NCI-H187 (cell line): ENCODE data around the gene EMC9.

ENCODE experiments used
- DNase-seq, 2 experiments: peaks; one replicate each; lab custom pipeline; 2025; lab: John Stamatoyannopoulos, UW

The EMC9 gene, protein sequence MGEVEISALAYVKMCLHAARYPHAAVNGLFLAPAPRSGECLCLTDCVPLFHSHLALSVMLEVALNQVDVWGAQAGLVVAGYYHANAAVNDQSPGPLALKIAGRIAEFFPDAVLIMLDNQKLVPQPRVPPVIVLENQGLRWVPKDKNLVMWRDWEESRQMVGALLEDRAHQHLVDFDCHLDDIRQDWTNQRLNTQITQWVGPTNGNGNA

DNA sequence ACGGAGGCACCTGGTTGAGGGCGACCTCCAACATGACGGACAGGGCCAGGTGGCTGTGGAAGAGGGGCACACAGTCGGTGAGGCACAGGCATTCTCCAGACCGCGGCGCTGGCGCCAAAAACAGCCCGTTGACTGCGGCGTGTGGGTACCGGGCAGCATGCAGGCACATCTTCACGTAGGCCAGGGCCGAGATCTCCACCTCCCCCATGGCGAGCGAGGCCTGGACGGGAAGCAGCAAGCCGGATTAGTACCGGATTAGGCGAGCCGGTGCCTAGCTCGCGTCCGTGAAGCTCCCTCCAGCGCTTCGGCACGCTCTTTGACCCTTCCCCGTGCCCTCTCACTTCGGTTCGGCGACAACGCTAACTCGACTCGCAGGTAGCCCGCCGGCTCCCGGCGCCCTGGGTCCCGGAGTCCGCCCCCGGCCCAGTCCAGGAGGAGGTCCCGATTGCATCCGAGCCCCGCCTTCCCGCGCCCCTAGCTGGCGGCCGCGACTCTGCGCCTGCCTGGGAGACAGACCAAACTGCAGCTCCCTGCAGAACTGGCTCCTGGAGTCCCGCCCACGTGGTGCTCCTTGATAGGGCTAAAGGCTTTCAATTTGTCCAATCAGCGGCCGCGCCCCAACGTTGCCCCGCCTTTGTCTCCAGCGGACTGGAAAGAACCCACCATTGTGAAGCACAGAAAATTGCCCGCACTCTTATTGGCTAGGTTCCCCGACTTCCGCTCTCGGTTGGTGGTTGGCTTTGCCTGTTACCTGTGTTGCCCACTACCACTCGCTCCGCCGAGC is at the start of gene EMC9:
TSS of gene EMC9 (minus strand) at position 495 of the 784 bp plus-strand sequence. CDS start at position 208, 287 bp downstream.
- peak; percentile 99 to 100 for DNase-seq

DNA sequence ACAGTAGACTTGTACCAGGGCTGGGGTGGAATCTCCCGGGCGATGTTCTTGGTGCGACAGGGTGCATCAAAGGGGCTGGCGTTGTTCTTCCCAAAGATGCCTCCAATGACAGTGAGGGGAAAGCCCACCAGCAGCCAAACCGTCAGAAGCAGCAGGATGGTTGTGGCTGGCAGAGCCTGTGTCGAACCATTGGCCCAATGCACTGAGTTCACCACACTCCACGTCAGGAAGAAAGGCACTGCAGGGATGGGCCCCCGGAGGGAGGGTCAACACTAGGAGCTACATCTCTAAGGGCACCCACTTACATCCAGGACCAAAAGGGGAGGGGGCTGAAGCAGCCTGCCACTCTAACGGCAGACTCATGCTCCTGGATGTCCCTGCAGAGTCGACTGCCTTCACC is 49.0 kb upstream of the EMC9 start:
- no peak for DNase-seq

DNA sequence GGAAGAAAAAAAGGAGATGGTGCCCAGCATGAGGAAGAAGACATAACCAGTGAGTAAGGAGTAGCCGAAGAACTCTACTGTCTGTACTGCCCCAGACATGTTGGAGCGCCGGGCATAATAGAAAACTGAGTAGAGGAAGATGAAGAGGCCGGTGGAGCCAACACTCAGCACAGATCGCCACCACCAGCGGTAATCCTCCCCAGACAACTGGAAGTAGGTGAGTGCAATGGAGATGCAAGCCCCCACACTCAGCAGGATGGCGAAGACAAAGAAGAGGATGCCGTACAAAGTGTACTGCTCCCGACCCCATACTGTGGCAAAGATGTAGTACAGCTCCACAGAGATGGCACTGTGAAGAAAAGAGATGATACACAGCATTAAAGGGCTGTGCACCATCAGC is 48.1 kb upstream of the EMC9 start:
- DNase-seq = no peak

DNA sequence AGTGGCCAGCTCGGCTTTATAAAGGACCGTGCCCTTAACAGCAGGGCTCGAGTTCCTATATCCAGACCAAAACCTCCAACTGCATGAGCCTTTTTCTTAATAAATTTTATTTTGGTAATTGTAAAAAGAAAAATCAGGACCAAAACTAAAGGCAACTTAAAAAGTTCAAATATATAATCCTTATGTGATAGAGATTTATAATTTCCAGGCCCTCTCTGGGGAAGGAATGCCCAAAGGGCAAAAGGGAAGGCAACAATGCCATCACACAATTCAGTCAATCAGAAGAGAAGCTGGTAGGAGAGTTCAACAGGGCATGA is 47.6 kb upstream of the EMC9 start:
- no peak for DNase-seq

DNA sequence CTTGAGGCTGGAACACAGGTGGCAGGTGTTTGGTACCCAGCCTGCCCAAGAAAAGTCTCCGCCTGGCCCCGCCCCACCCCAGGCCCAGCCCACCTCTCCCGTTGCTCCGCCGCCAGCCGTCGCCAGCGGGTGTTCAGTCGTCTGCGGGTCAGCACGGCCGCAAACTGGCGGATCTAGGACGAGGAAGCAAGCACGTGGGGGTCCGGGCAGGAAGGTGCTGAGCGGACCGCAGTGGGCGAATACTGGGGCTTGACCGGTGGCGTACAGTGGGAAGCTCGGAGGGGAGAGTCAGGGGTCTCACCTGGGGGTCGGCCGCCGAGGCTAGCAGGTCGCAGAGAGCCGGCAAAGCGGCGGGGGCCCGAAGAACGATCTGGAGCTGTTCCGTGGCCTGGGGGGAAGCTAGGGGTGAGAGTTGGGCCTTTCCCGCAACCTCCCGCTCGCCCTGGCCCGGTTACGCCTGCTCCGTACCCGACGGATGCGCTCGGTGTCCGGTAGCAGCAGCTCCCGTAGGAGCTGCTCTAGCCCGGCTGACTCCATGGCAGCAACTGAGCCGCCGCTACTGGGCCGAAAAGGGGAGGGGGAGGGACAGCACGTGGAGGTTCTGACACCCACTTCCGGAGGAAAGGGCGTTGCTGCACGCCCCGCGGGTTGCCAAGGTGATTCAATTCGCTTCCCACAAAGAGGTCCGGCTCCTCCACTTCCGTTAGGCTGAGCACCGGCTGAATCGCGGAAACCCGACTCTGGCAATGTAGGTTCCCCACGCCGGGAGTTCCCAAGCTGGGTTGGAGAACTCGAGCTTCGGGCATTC is 47.1 kb upstream of the EMC9 start, which contains the start of gene IPO4:
TSS of gene IPO4 (minus strand) at position 566 of the 808 bp plus-strand sequence. CDS start at position 537, 29 bp downstream.
- peak; percentile 81 to 96 for DNase-seq

DNA sequence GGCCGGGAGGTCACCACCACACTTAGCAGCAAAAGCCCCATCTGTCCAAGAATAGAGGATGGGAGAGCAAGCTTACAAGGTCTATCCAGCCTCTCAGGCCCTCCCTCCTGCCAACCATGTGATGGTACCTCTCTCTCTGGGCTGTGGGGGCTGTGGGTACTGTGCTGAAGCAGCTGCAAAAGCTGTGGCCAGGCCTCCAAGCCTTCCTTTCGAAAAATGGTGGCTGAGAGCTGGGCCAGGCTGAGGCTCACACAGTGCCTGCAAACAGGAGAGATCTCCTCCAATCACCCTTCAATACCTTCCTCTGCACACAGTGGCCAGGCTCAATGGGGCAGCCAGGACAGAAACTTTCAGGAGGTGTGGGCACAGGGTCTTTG is 46.1 kb upstream of the EMC9 start:
- DNase-seq = no peak

DNA sequence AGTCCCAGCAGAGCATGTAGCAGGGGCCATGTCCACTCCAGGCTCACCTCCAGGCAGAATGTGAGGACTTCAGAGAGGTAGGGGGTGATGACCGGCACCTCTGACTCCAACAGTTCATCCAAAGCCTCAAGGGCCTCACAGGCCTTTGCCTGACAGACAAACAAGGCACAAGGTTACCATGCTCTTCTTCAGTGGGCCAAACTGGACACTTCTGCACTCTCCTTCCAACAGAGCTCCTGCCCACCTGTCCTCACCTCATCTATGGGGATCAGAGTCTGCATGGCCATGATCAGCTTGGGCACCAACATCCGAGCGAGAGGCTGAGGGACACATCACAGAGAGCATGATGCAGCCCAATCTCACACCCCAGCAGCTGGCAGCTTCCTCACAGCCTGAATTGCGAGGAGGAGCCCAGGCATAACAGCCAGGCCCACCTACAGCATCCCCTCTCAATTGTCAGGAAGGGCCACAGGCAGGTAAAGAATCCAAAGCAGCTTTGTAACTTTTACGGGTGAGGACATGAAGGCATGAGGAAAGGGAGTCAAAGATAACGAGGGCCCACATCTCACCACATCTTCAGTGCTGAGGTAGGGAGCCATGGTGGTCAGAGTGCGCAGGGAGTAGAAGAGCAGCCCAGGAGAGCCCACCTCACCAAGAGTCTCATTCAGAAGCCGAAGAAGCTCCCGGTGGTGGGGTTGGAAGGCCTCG is 45.6 kb upstream of the EMC9 start:
- no peak for DNase-seq

DNA sequence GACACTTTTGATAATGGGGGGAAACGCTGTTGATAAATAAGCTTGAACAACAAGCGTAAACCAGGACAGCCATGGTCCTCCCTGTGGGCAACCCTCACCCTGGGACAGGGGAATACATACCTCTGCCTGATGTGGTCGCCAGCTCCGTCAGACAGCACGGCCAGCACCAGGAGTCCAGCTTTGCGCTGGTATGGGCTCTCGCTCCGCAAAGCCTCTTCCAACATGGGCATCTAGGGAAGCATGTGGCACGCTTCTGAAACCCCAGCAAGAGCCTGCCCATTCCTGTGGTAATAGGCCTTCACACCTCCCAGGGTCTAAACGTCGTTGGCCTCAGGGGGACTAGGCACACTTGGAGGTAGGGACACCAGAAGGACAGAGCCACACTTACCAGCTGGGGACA is 44.4 kb upstream of the EMC9 start:
- no peak for DNase-seq

DNA sequence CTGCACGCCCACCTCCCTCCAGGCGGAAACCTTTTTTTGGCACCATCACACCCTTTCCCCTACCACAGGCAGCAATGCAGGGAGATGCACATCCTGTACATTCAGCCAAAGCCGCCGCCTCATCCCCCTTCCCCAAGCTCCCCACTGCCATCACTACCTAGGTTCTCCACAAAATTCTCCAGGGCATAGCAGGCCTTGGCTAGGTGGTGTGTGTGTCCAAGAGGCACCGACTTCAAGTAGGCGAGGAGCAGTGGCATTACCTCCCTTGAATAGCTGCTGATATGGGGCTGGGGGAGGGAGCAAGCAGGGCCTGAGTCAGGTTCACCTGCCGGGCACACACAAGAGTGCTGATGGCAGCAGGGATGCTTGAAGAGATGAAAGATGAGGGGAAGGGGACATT is 43.6 kb upstream of the EMC9 start:
- no peak for DNase-seq

DNA sequence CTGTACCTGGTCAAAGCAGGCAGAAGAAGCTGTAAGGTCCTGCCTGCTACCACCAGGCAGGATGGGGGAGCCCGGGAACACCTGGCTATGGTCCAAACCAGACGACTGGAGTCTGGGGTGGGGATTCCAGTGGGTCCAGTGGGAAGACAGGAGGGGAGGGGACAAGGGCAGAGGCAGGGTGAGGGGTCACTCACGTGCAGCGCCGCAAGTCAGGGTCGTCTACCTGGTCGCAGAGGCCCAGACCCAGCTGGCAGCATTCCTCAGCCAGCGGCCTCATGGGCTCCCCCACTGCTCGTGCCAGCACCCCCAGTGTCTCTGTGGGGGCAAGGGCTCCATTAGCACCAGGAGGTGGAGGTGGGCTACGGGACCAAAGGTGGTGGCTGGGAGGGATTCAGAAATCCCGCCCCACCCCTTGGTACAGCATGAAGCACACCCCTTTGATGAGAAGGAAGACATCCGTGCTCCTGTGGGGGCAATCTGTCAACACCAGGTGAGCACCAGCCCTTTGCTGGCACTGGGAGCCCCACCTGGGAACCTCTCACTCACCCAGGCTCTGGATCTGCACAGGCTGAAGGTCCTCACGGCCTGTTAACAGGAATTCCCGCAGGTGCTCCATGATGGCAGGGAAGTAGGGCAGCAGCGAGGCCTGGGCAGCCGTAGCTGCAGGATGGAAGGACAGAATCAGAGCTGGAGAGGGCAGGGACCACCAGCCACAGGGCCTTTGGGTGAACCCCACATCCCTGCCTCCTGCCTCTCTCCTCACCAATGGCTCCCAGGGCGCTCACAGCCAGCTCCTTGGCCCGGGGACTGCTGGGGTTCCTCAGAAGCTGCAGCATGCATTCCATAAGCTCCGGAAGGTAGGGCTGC is 42.9 kb upstream of the EMC9 start:
- no peak for DNase-seq

DNA sequence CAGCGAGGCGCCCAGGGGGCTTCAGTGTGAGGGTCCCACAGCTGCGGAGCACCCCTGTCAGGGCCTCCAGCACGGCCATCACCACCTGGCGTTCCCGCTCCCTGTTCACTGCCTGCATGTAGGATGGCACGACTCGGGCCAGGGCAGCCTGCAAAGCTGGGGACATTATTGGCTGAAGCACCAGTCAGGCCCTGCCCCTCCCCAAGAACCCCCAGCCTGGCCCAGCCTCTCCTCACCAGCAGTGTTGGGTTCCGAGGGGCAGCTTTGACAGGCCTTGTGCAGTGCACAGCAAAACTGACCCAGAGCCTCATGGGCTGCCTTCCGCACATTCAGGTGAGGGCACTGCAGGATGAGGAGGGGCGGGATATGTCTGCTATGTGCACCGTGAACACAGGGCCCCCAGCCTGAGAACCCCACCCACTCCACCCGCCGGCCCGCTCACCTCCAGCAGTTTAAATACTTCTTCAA is 41.7 kb upstream of the EMC9 start:
- no peak for DNase-seq

DNA sequence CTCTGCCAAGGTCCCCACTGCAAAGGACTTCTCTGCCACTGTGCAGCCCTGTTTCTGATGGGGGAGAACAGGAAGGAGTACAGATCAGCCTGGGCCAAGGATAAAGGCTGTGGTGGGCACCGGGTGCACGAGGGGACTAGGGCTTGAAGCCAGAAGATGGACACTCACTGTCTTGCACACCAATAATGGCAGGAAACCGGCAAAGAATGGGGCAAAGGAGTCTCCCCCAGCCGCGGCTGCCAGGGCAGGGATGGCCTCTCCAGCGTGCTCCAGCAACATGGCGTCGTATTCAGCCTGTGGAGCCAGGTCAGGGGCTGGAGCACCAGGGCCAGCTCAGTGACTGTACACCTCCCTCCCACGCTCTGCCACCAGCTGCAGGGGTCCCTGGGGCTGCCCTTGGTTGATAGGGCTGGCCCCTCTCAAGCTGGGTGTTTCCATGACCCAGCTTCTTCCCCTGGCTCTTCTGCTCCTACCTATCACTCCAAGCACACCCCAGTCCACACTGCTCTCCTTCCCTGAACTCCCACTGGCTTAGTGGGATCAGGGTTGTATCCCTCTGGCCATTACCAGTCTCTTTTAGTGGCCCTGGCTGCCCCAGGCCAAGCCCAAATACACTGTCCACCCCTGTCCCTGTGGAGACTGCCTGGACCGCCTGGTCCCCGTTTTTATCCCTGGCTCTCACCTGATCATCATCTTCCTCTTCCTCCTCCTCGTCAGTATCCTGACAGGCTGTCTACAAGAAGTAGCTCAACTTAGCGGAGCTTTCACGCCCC is 40.9 kb upstream of the EMC9 start:
- no peak for DNase-seq

DNA sequence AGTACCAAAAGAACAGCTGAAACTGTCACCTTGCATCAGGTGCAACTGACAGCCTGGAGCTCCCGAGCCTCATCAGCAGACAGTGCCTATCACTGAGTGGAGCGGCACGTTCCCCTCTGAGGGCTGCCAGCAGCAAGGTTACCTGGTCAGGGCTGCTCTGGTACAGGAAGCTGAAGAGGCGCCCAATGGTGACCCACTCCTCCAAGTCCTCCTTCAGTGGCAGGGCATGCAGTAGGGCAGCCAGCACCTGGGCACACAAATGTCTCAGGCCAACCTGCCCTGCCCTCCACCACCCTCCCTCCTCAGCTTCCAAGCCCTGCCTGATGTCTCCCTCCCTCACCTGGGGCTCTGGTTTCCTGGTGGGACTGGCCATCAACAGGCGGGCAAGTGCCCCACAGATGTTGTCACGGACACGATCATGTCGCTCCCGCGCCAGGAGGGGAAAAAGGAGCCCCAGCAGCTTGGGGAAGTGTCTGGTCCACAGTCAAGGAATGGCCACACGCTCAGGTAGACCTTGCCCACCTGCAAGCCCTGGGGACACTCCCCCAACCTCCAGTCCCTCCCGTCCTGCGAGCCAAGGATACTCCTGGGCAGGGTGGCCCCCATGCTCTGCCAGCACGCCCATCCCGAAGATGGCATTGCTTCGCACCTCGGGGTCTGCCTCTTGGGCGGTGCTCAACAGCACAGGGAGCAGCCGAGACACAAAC is 40.1 kb upstream of the EMC9 start:
- no peak for DNase-seq

DNA sequence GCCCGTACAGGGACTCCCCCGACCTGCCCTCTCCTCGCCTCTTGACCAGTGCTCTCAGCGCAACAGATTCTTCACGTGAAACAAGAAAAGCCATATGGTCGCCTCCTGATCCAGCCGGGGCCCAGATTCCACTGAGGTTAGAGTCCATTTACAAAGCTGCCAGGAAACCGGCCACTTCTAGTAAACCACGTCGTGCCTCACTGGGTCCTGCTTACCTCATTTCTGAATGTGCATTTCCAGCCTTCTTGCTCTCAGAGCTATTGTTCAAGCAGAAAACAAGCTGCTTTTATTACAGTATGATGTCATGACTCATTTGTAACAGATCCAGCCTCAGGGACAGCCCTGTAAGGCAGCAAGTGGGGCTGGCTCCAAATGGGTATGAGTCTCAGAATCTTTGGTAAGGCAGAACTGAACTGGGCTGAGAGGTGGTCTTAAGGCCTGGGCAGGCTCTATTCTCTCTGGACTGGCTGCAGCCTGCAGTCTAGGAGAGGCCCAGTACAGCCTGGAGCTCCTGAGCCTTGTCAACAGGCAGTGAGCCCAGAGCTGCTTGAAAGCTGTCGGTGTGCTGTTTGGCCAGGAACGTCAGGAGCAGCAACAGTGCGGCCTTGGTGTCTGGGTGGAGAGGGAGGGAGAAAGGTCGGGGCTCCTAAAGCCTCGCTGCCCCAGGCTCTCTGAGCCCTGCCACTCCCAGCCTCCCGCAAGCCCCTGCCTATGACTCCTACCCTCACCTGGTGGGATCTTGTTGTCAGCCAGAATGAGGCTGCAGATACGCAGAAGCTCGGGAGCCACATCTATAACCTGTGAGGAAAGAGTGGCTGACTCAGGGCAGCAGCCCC is 38.8 kb upstream of the EMC9 start:
- DNase-seq = no peak

DNA sequence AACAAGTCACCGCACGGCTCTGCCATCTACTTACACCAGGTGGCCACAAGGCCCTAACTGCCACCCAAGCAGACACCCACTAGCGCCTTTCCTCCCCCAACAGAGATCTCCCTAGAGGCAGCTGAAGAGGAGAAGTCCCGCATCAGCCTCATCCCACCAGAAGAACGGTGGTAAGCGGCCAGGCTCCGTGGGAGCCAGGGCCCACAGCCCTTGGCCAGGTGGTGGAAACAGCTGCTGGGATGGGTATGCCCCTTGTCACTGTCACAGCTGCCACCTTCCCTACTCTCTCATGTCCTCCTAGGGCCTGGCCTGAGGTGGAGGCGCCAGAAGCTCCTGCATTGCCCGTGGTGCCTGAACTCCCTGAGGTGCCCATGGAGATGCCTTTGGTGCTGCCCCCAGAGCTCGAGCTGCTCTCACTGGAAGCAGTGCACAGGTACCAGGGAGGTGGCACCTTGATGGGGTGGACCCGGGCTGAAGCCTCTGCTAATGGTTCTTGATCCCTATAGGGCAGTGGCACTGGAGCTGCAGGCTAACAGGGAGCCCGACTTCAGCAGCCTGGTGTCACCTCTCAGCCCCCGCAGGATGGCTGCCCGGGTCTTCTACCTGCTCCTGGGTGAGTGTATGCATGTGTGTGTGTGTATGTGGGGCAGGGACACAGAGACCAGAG is 38.0 kb upstream of the EMC9 start:
- no peak for DNase-seq

DNA sequence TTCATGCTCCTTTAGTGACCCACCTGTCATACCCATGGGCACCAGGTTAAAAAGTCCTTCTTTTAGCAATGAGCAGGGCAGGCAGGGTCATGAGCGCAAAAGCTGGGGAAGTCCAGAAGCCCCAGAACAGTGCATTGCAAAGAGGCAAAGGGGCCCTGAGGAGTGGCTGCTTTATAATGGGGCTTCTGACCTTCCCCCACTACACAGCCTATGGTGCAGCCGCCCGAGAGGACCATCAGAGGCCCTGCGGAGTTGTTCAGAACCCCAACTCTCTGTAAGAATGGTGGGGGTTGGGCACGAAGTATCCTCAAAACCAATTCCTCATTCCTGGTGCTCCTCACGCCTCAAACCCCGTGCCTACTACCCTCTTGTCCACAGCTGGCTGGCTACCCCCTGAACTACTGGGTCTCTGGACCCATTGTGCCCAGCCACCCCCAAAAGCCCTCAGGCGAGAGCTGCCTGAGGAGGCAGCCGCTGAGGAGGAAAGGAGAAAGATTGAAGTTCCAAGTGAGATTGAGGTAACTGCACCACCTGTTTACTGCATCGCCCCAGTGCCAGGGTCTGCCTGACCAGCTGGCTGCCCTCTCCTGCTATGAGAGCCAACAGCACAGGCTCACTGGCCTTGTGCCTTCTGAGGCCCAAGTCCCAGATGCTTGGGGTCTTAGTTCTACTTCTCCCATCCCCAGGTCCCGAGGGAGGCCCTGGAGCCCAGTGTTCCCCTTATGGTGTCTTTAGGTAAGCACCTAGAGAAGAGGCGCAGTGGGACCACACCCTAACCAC is 37.2 kb upstream of the EMC9 start:
- no peak for DNase-seq

DNA sequence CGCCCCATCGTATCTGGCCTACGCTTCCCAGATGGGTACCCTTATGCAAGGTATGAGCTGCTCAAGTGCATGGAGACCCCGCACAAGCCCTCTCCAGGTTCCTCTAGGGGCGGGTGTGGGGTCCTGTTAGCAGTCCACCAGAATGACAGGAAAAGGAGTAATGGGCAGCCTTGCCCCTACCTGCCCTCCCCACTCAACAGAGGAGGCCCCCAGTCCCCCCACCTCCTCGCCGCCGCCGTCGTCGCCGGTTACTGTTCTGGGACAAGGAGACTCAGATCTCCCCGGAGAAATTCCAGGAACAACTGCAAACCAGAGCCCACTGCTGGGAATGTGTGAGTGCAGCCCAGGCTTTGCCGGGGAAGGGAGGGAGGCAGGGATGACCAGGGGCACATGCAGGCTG is 36.5 kb upstream of the EMC9 start:
- DNase-seq = no peak
